ENCODE data around the gene GLOD4. TPM values are rescaled to one million over a fixed set of nuclear protein-coding genes. Genes with fewer than 3 reads are reported as not detected.

The GLOD4 gene
- total and polyA plus RNA-seq, 10 of the 15 experiments (the other 5 are each of a cell fraction or from before 2014, with no cell fraction given): 40.8 to 107 (median 81.2) TPM

GRCh38 chr17:824378-824777 is 42.3 kb upstream of the GLOD4 start:
- no peaks in the 10 kb centered on the region for H3K79me2 ChIP-seq (ENCODE audit: control insufficient read depth, insufficient read depth, low read length)
- H3K4me2 ChIP-seq (ENCODE audit: control insufficient read depth, insufficient read depth): no peak overlapping the region
- ATAC-seq (no peak), FAIRE-seq (no peak), DNase-seq (ENCODE audit: low read depth, low spot score) (no peak)
- H3K4me1 ChIP-seq (ENCODE audit: control insufficient read depth, insufficient read depth, low read length): no peaks in the 10 kb centered on the region; the same call in 1 of the 2 replicates
- no peaks in the 10 kb centered on the region for H3K27me3 ChIP-seq (replicated peaks in 1 of 2; ENCODE audit: control insufficient read depth in 2 of 2, insufficient read depth in 2 of 2, low read length in 1 of 2)
- H3K9ac ChIP-seq (ENCODE audit: control insufficient read depth, insufficient read depth, low read length): no peak overlapping the region
- RAD21 ChIA-PET (ENCODE audit: unreplicated experiment): interaction anchor here (0.7 kb wide), 1 partner anchor 733 kb away, joined by 4 read pairs; no protein-coding TSS in a partner anchor
- H3K36me3 ChIP-seq (ENCODE audit: control insufficient read depth in 2 of 2, insufficient read depth in 2 of 2, low read length in 1 of 2): no peaks in the 10 kb centered on the region
- POLR2A ChIA-PET: interaction anchor here (0.7 kb wide), 1 partner anchor 24 kb away, joined by 4 read pairs; no protein-coding TSS in a partner anchor
- intact Hi-C loops (cut with micrococcal nuclease; ENCODE audit: unreplicated experiment): no loop called here
- SMC1A ChIA-PET (ENCODE audit: uncharacterized antibody, unreplicated experiment): no interaction called here
- TF ChIP-seq CREM (IDR thresholded peaks at IDR 0.05; ENCODE audit: low read depth) (no peak), SUPT20H (IDR thresholded peaks at IDR 0.05; ENCODE audit: borderline replicate concordance, control insufficient read depth, low read depth, low read length) (no peak), ZNF217 (IDR thresholded peaks at IDR 0.05) (no peak), YY1 (IDR thresholded peaks at IDR 0.05; ENCODE audit: low read depth, low read length) (no peak), MEF2A (IDR thresholded peaks at IDR 0.05; ENCODE audit: insufficient read depth, low read depth, low read length) (no peak), YBX1 (IDR thresholded peaks at IDR 0.05) (no peak), MTA3 (IDR thresholded peaks at IDR 0.05; ENCODE audit: borderline replicate concordance, low read length) (no peak), WRNIP1 (IDR thresholded peaks at IDR 0.05; ENCODE audit: borderline replicate concordance, low read depth, low read length) (no peak), BHLHE40 (IDR thresholded peaks at IDR 0.05; ENCODE audit: borderline replicate concordance in 1 of 2, low read depth in 2 of 2, low read length in 1 of 2) (no peak), NFIC (IDR thresholded peaks at IDR 0.05; ENCODE audit: low read depth, low read length) (no peak), RB1 (IDR thresholded peaks at IDR 0.05; ENCODE audit: borderline replicate concordance) (no peak), PKNOX1 (IDR thresholded peaks at IDR 0.05) (no peak), FOXM1 (IDR thresholded peaks at IDR 0.05; ENCODE audit: low read depth, low read length) (no peak), NFXL1 (IDR thresholded peaks at IDR 0.05; ENCODE audit: borderline replicate concordance) (no peak), KAT2A (conservative IDR thresholded peaks at IDR 0.05; ENCODE audit: control insufficient read depth, low read depth, low read length) (no peak), JUNB (IDR thresholded peaks at IDR 0.05) (no peak), ZNF592 (IDR thresholded peaks at IDR 0.05) (no peak), ZBTB33 (IDR thresholded peaks at IDR 0.05) (no peak), SMAD5 (IDR thresholded peaks at IDR 0.05; ENCODE audit: low read depth) (no peak), FOS (IDR thresholded peaks at IDR 0.05; ENCODE audit: borderline replicate concordance, extremely low read depth, insufficient read length) (no peak)
- no peak overlapping the region for H2AFZ ChIP-seq (ENCODE audit: control insufficient read depth, low read depth, low read length)
- no peak overlapping the region for H3K4me3 ChIP-seq
- no peak overlapping the region for H3K27ac ChIP-seq (ENCODE audit: control insufficient read depth, insufficient read depth)
- CTCF ChIA-PET: no interaction called here
- in situ Hi-C loops (cut with MboI): no loop called here
- no TSS peak for BruUV-seq (replicated peaks)
- H4K20me1 ChIP-seq (ENCODE audit: control insufficient read depth, insufficient read depth): no peaks in the 10 kb centered on the region
- H3K9me3 ChIP-seq (replicated peaks; ENCODE audit: control insufficient read depth, insufficient read depth, low read length): no peaks in the 10 kb centered on the region; the same call in 2 of the 3 replicates
- WGBS (ENCODE audit: insufficient coverage, insufficient replicate concordance, low lambda C conversion rate, missing lambda C conversion rate): 50% methylated on average over 10 of the region's 16 CpGs

All from GM12878 (cell line).